Activated T-cell treated with anti-CD3 and anti-CD28 coated beads, Interleukin-2, amount 50 U/mL, for 24 hours (primary cell): Measurements from ENCODE around the gene RAI1.

Experiments
- DNase-seq: peaks from one replicate; pipeline ENCODE4 v3.0.0-alpha.2; 2020
- H3K27ac Mint-ChIP-seq: 2 replicates; pipeline ENCODE4 v1.8.0; 2020; ENCODE audit warnings: mild to moderate bottlenecking, mixed read lengths
- H3K27me3 Mint-ChIP-seq: 2 replicates; pipeline ENCODE4 v1.8.0; 2020; ENCODE audit warnings: mixed read lengths
- H3K36me3 Mint-ChIP-seq: 2 replicates; pipeline ENCODE4 v1.8.0; 2020; ENCODE audit warnings: low read depth, mixed read lengths
- H3K4me1 Mint-ChIP-seq: 2 replicates; pipeline ENCODE4 v1.8.0; 2020; ENCODE audit warnings: low read depth, mixed read lengths
- H3K4me3 Mint-ChIP-seq: 2 replicates; pipeline ENCODE4 v1.8.0; 2020; ENCODE audit warnings: mild to moderate bottlenecking, moderate library complexity, mixed read lengths
- H3K9me3 Mint-ChIP-seq: 2 replicates; pipeline ENCODE4 v1.8.0; 2020; ENCODE audit warnings: mixed read lengths

RAI1 gene

DNA sequence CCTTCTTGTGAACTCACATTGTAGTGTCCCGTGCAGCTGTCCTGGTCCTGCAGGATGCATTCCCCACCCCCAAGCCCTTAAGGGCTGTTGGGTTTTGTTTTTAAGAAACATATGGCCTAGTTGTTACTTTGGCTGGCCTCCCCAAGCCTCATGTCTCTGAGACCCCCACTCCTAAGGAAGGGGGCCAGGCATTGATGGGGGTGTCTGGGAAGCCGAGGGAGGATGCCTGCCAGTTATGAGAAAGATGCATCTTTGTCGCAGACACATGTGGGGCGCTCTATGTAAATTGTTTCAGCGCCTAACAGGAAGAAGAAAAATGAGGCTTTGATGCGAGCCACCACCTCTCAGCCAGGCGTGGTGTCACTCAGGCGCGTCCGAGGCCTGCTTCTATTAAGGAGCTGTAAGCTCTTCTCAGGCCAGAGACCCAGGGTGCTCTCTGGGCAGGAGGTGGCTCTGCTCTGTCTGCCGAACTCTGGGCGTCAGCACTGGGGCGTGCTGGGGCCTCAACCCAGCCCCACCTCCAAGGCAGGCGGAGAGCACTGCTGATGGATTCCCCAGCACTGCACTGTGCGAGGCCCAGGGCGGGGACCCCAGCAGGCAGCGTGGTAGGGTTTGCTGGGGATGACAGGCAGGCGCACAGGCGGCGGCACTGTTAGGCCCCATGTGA, 85.0 kb downstream of the RAI1 start:
- DNase-seq: no peak
- Mint-ChIP-seq H3K9me3 (no peaks in the 10 kb centered on the region), H3K4me3 (no peak overlapping the region), H3K27me3 (no peaks in the 10 kb centered on the region), H3K4me1 (peaks cover 27% of the 10 kb centered on the region), H3K27ac (peak overlapping the region; percentile 68), H3K36me3 (peaks cover 5% of the 10 kb centered on the region)

DNA sequence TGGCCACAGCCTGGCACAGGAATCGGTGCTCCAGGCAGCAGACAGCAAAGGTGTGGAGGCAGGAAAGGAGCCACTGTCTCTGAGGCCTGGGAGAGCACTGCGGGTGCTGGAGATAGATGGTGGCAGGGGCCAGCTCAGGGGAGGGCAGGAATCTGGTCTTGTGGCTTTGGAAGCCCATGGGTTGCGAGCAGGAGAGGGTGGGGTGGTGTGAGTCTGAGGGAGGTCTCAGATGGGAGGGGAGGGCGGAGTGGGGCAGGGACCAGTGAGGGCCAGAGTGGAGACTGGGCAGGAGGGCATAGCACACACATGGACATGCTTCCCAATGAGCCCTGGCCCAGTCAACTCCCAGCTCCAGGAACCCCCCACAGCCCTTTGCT, 85.5 kb downstream of the RAI1 start:
- Mint-ChIP-seq H3K27me3 (no peaks in the 10 kb centered on the region), H3K36me3 (peaks cover 5% of the 10 kb centered on the region), H3K4me3 (no peak overlapping the region), H3K9me3 (no peaks in the 10 kb centered on the region), H3K4me1 (peaks cover 27% of the 10 kb centered on the region), H3K27ac (peak overlapping the region; percentile 68)
- DNase-seq: no peak

DNA sequence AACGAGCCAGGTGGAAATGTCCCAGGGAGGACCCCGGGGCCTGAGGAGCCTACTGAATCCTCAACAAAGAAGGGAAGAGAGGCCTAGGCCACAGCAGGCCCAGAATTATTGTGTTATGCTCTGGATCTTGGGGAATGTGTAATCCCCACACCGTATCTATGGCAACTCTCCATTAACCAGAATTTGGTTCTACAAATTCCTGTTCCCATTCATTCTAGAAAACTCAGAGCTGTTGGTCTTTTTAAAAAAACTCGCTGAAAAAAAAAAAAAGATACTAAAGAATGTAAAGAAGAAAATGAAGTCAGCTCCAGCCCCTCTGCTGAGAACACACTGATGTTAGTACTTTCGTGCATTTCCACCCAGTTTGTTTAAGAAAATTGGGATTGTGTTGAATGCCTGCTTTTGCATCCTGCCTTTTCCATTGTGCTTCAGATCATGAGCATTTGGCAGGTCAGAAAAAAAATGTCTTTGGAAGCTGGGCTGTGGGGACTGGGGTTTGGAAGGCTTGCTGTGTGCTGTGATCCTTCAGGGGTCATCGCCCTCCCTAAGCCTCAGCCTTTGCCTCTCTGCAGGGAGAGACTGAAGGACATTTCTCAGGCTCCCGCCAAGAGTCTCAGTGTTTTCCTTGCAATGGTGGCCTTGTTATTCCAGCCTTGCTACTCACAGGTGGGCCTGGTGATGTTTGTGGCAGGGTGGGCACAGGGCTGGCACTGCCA, 86.1 kb downstream of the RAI1 start:
- no peak for DNase-seq
- Mint-ChIP-seq H3K27ac (no peak overlapping the region), H3K27me3 (no peaks in the 10 kb centered on the region), H3K36me3 (peaks cover 5% of the 10 kb centered on the region), H3K4me3 (no peak overlapping the region), H3K4me1 (peaks cover 29% of the 10 kb centered on the region), H3K9me3 (no peaks in the 10 kb centered on the region)

DNA sequence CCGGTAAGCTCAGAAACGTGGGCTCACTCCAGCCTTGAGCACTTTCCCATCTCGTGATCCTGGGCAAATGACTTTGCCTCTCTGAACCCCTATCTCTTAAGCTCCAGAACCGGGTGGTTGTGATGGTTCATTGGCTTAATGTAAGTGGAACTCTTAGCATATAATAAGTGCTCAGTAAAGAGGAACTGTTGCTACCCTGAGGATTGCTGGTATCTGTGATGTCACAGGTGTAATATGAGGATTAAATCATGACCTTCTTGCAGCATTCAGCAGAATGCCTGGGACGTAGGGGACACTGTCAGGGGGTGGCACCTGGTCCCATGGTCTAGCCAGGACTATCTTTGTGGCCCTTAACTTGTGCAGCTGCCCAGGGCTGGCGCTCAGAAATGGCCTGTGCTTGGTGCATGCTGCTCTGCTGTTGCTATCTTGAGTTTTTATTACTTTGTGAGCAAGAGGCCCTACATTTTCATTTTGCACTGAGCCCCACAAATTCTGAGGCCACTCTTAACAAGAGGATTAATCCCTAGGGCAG, 86.7 kb downstream of the RAI1 start:
- Mint-ChIP-seq H3K36me3 (peaks cover 5% of the 10 kb centered on the region), H3K9me3 (no peaks in the 10 kb centered on the region), H3K27ac (no peak overlapping the region), H3K4me1 (peaks cover 31% of the 10 kb centered on the region), H3K4me3 (no peak overlapping the region), H3K27me3 (no peaks in the 10 kb centered on the region)
- no peak for DNase-seq

DNA sequence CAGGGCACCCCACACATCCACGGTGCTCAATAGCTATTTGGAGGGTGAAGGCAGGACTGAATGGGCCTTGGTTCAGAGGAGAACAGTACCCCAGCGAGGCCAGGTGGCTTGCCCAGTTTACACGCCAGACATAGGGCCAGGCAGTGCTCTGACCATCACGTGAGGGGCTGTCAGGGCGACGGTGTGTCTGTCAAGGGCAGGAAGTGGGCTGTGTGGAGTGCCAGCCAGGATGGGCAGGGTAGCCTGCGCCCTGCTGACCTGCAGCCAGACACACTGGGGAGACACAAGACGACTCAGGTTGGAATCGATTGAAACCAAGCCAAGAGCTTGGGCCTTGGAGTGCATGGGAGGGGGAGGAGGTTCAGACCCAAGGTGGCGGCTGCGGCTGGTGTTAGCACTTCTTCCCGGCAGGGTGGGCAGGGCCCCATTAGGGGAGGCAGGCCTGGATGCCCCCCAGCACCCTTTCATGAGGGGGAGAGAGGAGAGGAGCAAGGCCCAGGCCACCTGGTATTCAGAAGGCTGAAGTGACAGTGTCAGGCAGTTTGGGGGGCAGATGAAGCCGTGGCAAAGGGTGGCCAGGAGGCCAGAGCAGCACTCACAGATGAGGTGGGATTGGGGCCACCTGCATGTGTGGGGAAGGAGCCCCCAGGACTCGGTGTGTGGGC, 87.3 kb downstream of the RAI1 start:
- Mint-ChIP-seq H3K4me3 (no peak overlapping the region), H3K9me3 (no peaks in the 10 kb centered on the region), H3K27me3 (no peaks in the 10 kb centered on the region), H3K4me1 (peaks cover 34% of the 10 kb centered on the region), H3K36me3 (peaks cover 5% of the 10 kb centered on the region), H3K27ac (peak overlapping the region; percentile 22)
- no peak for DNase-seq

DNA sequence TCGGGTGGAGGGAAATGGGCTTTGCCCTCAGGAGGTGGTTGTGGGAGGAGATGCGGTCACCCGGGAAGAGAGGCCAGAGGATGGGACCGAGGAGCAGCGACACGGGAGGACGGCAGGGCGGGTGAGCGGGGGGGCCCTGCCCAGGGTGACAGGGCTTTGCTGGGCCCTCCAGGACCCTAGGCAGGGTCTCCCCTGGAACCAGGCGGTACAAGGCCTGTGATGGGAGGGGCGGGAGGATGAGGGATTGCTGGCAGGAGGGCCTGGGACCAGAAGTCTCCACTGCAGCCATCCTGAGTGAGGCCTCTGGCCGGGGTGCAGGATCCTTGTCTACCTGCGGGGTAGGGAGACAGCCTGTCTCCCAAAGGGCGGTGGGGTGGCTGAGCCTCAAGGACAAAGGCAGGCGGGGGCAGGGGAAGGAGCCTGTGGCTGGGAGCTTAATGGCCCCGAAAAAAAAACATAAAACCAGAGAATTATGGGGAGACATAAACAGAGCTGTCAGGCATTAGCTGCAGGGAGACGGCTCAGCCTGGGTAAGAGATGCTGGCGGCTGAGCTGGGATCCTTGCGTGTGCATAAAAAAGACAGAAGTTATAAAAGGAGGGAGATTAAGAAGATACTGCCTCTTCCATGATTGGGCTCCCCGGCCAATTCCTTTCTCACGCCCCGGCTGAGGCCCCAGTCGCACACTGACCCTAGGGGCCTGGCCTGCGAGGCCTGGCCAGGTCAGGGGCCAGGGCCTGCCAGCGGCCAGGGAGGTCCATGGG, 88.8 kb downstream of the RAI1 start:
- H3K27me3 Mint-ChIP-seq: no peaks in the 10 kb centered on the region
- no peaks in the 10 kb centered on the region for H3K9me3 Mint-ChIP-seq
- no peak for DNase-seq
- peaks cover 3% of the 10 kb centered on the region for H3K36me3 Mint-ChIP-seq
- no peak overlapping the region for H3K27ac Mint-ChIP-seq
- H3K4me1 Mint-ChIP-seq: peaks cover 32% of the 10 kb centered on the region
- no peak overlapping the region for H3K4me3 Mint-ChIP-seq

DNA sequence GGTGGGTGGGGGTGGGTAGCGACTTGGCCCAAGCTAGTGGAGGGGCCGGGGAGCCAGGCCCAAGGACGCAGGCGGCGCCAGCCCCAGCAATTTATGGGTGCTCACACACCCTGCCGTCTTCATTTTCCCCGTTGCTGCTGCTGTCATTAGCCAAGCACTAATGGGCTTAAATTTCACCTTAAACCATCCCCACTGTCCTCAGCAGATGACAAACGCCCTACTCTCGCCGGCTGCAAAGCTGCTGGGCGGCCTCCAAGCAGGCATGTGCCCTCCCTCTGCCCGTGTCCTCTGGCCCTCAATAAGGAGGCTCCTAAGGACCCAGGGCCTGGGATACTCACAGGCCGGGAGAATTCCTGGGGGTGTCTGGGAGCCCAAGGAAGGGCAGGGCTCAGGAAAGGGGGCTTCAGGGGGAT, 89.4 kb downstream of the RAI1 start:
- Mint-ChIP-seq H3K9me3 (no peaks in the 10 kb centered on the region), H3K4me1 (peaks cover 26% of the 10 kb centered on the region), H3K27ac (no peak overlapping the region), H3K36me3 (no peaks in the 10 kb centered on the region), H3K4me3 (no peak overlapping the region), H3K27me3 (no peaks in the 10 kb centered on the region)
- no peak for DNase-seq

DNA sequence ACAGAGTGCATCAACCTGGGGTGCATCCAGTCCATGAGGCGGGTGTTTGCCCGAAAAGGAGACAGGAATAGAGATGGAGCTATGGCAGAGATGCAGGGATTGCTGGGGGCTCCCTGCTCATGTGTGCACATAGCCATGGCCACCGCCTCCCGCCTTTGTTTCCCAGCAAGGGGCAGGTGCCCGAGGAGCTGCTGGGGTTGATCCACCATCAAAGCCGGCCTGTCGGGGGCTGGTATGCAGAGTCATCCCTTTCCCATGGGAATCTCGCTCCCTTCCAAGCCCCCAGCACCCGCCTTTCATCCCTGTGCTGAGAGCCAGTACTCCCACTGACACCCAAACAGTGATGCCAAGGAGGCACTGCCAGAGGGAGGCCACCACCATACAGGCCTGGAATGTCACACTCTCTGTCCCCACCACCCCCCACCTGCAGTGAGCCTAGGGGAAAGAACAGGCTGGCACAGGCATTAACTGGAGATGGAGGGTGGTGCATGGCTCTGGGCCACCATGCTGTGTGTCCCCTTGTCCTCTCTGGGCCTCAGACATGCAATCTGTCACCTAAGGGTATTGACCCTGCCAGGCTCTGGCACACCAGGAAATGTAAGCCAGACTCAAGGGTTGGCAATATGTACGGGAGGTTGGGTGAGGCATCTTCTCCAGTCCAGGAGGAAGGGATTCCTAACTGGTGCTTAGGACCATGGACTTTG, 90.4 kb downstream of the RAI1 start:
- H3K27ac Mint-ChIP-seq: no peak overlapping the region

DNA sequence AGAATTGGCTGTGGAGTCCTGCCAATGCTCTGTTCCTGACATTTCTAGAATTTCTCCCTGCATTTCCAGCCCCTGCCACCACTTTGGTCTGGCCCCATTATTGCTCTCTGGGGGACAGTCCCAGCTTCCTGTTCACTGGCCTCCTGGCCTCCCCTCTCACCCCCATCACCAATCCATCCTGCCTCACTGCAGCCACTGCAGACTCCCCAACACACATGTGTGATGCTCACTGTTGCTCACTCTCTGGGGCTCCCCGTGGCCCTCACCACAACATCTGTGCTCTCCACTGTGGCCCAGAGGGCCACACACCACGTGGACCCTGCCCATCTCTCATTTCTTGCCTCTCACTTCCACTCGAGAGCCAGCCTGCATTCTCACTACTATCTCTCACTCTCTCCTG, 91.0 kb downstream of the RAI1 start:
- no peak for DNase-seq
- no peaks in the 10 kb centered on the region for H3K27me3 Mint-ChIP-seq
- H3K9me3 Mint-ChIP-seq: no peaks in the 10 kb centered on the region
- peaks cover 14% of the 10 kb centered on the region for H3K4me1 Mint-ChIP-seq
- peak overlapping the region; percentile 71 for H3K27ac Mint-ChIP-seq
- no peak overlapping the region for H3K4me3 Mint-ChIP-seq
- no peaks in the 10 kb centered on the region for H3K36me3 Mint-ChIP-seq

More for the DNA sequence above, 90.4 kb downstream of the RAI1 start:
- no peaks in the 10 kb centered on the region for H3K27me3 Mint-ChIP-seq
- no peaks in the 10 kb centered on the region for H3K9me3 Mint-ChIP-seq
- H3K36me3 Mint-ChIP-seq: no peaks in the 10 kb centered on the region
- DNase-seq: no peak
- H3K4me1 Mint-ChIP-seq: peaks cover 16% of the 10 kb centered on the region
- no peak overlapping the region for H3K4me3 Mint-ChIP-seq

DNA sequence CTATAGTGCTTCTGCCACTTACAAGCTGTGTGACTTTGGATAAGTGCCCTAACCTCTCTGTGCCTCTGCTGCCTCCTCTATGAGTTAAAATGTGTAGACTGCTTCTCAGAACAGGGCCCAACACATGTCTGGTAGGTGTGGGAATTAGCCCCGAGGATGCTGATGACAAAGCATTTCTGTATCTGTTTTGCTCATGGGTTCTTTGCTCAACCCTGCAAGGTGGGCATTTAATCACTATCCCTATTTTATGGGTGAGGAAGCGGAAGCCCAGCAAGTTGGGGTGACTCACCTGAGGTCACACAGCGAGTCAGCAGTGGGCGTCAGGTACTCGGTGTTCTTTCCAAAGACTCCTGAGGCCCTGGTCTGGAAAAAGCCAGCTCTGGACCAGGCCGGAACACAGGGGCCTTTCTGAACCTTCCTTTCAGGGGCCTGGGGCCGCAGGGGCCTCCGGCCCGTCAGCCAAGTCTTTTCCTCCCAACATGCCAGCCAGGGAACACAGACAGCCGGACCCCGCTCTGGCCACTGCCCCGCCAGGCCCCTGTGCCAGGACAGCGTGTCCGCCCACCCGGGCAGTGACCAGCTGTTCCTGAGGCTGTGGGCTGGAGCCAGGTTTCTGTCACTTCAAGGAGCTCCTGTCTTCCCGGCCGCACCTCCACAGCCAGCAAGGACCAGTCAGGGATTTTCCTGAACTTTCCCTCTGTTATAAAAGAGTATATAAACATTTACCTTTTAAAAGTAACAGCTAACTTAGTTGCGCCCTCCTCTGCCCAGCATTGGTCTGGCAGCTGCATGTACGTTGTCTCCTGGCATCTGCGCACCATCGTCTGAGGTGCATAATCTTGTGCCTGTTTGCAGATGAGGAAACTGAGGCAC, 93.0 kb downstream of the RAI1 start:
- Mint-ChIP-seq H3K4me1 (peaks cover 14% of the 10 kb centered on the region), H3K36me3 (no peaks in the 10 kb centered on the region), H3K9me3 (no peaks in the 10 kb centered on the region), H3K27me3 (no peaks in the 10 kb centered on the region), H3K4me3 (no peak overlapping the region), H3K27ac (peak overlapping the region; percentile 75)
- no peak for DNase-seq

DNA sequence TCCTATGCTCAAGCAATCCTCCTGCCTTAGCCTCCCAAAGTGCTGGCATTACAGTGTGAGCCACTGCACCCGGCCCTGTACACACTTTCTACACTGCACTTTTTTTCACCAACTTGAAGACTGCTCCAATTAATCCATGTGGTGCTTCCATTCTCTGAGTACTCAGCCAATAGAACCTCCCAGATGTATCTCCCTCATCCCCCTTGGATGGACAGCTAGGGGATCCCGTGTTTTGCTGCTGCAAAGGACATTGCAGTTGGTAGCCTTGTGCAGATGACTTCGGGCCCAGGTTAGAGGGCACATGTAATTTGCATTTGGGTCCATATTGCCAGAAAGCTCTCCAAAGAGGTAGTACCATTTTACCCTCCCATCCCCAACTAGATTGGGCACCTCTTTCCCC, 95.6 kb downstream of the RAI1 start:
- H3K9me3 Mint-ChIP-seq: no peaks in the 10 kb centered on the region
- no peak overlapping the region for H3K27ac Mint-ChIP-seq
- no peaks in the 10 kb centered on the region for H3K36me3 Mint-ChIP-seq
- no peak overlapping the region for H3K4me3 Mint-ChIP-seq
- DNase-seq: no peak
- H3K4me1 Mint-ChIP-seq: peaks cover 20% of the 10 kb centered on the region
- peaks cover 3% of the 10 kb centered on the region for H3K27me3 Mint-ChIP-seq

DNA sequence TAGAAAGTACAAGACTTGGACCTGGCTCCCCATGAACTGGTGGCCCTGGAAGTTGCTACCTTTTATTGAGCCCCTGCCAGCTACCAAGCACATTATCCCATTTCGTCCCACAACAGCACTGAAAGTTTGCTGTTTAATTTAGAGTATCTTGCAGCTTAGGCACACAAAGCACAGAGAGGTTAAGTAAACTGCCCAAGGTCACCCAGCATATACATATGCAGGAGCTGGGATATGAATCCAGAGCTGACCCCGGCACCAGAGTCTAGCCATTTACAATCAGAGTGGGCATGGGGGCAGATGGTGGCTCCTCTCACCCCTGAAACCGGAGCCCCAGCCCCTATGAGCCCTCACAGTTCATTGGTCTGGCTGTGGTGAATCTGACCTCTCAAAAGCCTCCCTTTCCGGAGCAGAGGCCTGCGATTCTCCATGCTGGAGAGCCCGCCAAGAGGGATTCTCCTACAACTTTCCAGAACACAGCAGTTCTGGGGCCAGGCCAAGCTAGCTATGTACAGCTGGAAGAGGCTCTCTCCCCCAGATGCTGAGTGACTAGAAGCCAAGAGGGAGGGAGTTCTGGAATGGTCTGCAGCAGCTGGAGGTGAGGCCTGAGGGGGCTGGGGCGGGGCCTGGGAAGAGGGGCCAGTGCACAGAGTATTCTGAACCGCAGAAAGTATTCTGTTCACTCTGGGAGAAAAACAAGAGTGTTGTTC, 97.2 kb downstream of the RAI1 start:
- Mint-ChIP-seq H3K9me3 (no peaks in the 10 kb centered on the region), H3K27me3 (peaks cover 3% of the 10 kb centered on the region), H3K27ac (no peak overlapping the region), H3K4me3 (no peak overlapping the region), H3K4me1 (peaks cover 13% of the 10 kb centered on the region), H3K36me3 (no peaks in the 10 kb centered on the region)
- no peak for DNase-seq
